NCI-H510A (cell line): ENCODE results near the gene ADAMTSL3.
"Not testable (repeated sequence)": the region's sequence is repeated elsewhere in the genome, so short reads cannot be mapped to it uniquely, and the experiment has no call there.

Experiments
- DNase-seq: peaks from one replicate; lab custom pipeline; 2025; lab: John Stamatoyannopoulos, UW

ADAMTSL3 gene

GRCh38 chr15:84035399-84035766 lies 381.5 kb downstream of the ADAMTSL3 start:
- no peak for DNase-seq

GRCh38 chr15:84037301-84037700 lies 383.4 kb downstream of the ADAMTSL3 start:
- no peak for DNase-seq

- not testable (repeated sequence) for DNase-seq
Observed at GRCh38 chr15:84042434-84043056, 388.6 kb downstream of the ADAMTSL3 start.

- DNase-seq: no peak
Observed at GRCh38 chr15:84046064-84046637, 392.2 kb downstream of the ADAMTSL3 start.

GRCh38 chr15:84049480-84049879 lies 395.6 kb downstream of the ADAMTSL3 start:
- DNase-seq: not testable (repeated sequence)

GRCh38 chr15:84050076-84050475 lies 396.2 kb downstream of the ADAMTSL3 start:
- no peak for DNase-seq

GRCh38 chr15:84051146-84051545 lies 397.2 kb downstream of the ADAMTSL3 start:
- DNase-seq: not testable (repeated sequence)

- DNase-seq: not testable (repeated sequence)
Observed at GRCh38 chr15:84054544-84054943, 400.6 kb downstream of the ADAMTSL3 start.

- no peak for DNase-seq
Observed at GRCh38 chr15:84057714-84058331, 403.9 kb downstream of the ADAMTSL3 start.

GRCh38 chr15:84063674-84064073 lies 409.8 kb downstream of the ADAMTSL3 start:
- DNase-seq: not testable (repeated sequence)

GRCh38 chr15:84068674-84069073 lies 414.8 kb downstream of the ADAMTSL3 start:
- DNase-seq: not testable (repeated sequence)

- DNase-seq: not testable (repeated sequence)
Observed at GRCh38 chr15:84078038-84078437, 424.1 kb downstream of the ADAMTSL3 start.

- not testable (repeated sequence) for DNase-seq
Observed at GRCh38 chr15:84079325-84079884, 425.5 kb downstream of the ADAMTSL3 start.

GRCh38 chr15:84079885-84080777 lies 426.2 kb downstream of the ADAMTSL3 start:
- peak; percentile 42 for DNase-seq

- DNase-seq: not testable (repeated sequence)
Observed at GRCh38 chr15:84080778-84081084, 426.8 kb downstream of the ADAMTSL3 start.

GRCh38 chr15:84081391-84082168 lies 427.7 kb downstream of the ADAMTSL3 start:
- DNase-seq: no peak

- no peak for DNase-seq
Observed at GRCh38 chr15:84082739-84083138, 428.8 kb downstream of the ADAMTSL3 start.

- DNase-seq: not testable (repeated sequence)
Observed at GRCh38 chr15:84086071-84086470, 432.1 kb downstream of the ADAMTSL3 start.
